HG03066 (cell line): ENCODE results near the gene IARS1.

ENCODE experiments used
- ATAC-seq: cut with Tn5 transposase; IDR thresholded peaks from one replicate; pipeline ENCODE4 v1.9.1; 2021; ENCODE audit warnings: low read depth; ENCODE audit not compliant: unreplicated experiment

IARS1 gene

DNA sequence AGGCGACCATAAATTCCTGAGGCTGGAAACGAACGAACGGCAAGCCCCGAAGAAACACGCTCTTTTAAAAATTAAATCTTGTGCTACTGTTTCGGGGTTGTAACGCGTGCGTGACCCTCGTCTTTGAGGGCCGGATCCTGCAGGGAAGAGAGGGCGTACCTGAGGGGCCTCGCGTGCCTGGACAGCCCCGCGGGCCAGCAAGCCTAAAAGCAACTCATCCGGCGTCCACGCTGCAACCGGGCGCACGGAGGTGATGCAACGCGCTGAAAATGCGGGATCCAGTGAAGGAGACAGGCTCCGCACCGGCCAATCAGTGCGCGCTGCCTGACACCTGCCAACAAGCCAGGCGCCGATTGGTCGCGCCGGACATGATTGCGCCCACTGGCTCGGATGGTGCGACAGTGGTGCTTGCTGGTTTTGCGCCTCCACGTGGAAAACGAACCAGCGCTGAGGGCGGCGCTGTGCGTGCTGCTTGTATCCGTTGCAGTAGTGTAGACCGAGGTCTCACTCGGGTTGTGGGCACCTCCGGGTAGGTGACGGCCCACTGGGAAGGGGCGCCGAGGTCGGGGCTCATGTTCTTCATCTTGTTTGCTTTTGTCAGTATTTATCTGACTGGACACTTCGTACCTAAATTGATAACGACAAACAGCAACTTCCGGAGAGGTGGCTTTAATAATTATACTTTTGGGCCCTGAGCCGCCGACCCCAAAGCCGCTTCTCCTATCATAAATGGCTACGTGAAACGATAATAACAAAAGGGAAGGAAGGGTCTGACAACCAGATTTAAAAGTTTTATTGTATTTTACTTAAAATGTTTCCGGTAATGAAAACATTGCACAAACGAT is at the start of gene IARS1:
TSS of gene IARS1 (minus strand) at position 246 of the 845 bp plus-strand sequence. CDS start 4,278 bp downstream, outside the sequence.
- peak; percentile 97 for ATAC-seq

DNA sequence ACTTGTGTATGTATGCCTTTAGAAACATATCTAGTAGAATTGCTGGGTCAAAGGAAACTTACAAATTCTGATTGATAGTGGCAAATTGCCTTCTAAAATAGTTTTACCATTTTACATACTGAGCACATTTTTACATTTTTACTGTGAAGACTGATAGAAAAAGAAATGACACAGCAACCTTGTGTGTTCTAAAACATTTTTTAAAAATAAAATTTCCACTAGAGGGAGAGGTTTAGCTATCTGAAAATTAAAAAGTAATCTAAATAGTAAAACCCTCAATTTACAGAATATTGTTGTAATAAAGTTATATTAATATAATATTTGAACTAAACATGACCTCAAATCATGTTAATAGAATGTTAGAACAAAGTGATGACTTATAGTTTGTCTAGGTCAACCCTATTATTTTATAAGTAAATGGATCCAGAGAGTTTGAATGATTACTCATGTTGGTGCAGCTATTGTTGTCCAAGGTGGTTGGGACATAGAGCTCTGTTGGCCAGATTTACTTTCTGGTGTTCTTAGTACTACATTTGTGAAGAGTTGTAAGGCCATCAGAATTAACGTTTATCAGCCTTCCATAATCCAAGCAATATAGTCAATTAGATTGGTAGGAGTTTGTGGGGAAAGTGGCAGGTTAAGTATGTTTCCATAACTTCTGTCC is 49.5 kb upstream of the IARS1 start:
- no peak for ATAC-seq

DNA sequence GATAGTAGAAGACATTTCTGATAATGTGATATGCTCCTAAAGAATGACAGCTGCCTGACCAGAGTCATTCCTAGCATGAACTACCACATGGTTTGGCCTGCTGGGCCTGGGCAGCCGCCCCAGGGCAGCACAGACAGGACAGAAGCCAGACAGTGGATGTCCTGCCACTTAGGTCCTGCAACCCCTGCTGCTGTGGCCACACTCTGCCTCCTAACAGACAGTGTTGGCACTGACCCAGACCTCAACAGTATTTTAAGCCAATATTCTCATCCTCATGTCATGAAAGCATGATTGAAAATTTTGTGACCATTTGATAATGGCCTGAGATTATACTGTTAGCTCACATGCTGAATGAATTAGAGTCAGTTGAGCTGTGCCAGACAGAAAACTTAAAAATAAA is 48.1 kb upstream of the IARS1 start:
- no peak for ATAC-seq

DNA sequence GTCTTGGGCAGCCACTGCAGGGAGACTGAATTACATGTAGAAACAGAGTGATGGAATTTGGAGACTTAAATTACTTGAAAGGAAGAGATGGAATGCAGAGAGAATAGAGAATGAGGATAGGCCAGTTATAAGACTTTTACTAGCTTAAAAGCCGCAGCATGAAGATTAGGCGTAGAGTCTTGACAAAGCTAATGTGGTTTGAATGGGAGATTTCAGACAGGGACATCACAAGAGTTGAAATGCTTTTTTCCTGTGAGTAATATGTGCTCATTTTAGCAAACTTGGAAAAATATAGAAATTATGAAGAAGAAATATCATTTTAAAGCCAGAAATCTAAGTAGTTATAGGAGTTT is 39.8 kb upstream of the IARS1 start:
- ATAC-seq: no peak

DNA sequence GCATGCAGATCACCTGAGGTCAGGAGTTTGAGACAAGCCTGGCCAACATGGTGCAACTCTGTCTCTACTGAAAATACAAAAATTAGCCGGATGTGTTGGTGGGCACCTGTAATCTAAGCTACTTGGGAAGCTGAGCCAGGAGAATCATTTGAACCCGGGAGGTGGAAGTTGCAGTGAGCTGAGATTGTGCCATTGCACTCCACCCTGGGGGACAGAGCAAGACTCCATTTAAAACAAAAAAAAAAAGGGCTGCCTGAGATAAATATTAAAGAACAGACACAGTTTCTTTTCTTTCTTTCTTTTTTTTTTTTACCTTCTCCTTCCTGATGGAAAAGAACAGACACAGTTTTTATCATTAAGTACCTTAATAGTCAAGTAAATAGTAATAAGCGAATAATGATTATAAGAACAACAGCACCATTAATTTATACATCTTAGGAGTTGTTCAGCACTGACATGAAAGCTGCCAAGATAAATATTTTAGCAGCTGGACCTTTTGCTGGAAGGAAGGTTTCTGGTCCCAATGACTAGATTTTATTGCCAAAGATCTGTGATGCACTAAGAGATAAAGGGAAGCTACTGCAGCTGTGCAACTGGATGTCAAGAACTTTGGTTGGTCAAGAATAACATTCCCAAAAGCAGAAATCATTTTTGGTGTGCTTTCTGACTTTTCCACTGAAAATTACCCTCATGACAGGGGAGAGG is 39.2 kb upstream of the IARS1 start:
- ATAC-seq: no peak

DNA sequence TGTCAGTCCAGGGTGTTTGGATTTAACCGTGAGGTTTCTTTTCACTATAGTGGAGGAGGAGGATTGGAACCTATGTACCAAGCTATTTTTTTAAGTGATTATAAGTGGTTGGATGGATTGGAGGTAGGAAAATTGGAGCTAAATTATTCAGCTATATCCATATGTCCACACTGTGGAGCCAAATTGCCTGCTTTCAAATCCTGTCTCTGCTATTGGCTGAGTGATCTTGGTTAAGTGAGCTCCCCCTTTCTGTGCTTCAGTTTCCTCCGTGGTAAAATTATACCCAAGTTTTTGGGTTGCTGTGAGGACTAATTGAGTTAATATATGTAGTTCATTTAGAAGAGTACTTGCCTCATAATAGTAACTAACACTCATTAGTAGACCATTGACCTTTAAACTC is 34.7 kb upstream of the IARS1 start:
- no peak for ATAC-seq

DNA sequence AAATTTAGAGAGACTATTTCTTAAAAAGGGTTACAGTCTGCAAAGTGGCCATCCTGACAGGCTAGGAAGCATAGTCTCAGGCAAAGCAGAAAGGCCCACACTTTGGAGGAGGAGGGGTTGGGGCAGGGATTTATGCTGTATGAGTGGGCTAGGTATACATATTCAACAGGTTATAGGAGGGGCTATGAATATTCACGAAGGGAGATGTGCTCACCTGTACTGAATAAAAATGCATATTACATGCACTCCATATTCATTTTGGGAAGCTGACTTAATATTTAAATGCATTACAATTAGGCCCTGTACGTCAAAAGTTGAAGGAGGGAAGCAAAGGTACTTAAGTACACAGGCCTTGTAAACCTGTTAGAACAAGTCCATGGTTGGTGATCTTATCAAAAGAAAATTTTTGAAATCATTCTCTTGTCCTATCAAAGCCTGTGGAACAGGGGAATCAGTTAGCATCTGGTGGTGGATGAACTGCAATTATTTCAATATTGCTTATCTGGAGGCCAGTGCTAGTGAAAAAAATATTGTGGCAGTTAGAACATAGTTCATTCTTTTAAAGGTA is 33.9 kb upstream of the IARS1 start:
- ATAC-seq: no peak

DNA sequence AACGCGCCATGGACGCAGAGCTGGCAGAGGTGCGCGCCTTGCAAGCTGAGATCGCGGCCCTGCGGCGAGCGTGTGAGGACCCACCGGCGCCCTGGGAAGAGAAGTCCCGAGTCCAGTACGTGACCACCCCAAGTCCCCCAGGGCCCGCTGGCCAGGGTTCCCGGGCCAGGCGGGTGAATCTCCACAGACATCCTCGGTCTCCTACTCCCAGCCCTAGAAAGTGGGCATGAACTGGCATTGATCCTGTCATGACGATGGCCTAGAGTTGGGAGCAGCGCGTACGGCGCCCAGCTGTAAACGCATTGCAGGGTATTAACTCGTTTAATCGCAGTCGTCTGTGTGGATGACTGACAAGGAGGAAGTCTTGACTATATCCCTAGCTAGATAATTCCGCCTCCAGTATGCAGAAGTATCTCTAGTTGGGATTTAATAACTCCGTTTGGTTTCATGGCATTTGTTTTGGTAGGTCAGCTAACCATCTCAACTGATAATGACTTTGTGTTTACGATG is 32.5 kb upstream of the IARS1 start:
- ATAC-seq: peak; percentile 2

DNA sequence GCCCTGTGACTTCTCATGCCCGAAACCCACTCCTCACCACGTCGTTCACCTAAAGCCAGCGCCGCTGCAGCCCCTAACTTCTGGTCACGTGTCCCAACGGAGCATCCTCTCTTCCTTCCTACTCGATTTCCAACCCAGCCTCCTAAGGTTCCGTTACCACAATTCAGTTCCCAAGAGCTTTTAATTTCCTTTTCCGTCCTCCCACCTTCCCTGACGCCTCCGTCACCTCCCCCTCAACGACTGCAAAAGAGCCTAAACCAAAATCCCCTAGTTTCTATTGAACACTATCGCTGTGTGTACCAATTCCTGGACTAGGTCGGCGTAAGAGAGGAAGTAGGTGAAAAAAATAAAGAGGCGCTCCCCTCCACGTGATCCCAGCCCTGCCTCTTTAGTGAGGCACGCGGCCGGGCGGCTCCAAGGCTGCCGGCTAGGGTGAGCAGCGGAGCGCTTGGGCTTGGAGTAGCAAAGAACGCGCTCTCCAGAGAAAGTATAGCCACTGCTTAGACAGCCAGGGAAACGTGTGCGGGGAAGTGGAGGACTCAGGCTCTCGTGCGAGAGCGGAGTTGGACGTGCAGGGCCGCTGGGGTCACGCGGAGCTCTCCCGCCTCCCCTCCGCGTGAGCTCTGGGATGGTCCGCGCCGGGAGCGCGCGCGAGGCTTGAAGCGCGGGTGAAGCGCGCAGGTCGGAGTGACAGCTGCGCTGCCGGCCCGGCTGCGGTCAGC is 31.9 kb upstream of the IARS1 start, which contains the start of the genes CENPP and NOL8:
TSS of gene CENPP (plus strand) at position 685 of the 722 bp plus-strand sequence.
TSS of gene NOL8 (minus strand) at position 82 of the 722 bp plus-strand sequence. CDS start 1,189 bp downstream, outside the sequence.
- ATAC-seq: peak; percentile 92

DNA sequence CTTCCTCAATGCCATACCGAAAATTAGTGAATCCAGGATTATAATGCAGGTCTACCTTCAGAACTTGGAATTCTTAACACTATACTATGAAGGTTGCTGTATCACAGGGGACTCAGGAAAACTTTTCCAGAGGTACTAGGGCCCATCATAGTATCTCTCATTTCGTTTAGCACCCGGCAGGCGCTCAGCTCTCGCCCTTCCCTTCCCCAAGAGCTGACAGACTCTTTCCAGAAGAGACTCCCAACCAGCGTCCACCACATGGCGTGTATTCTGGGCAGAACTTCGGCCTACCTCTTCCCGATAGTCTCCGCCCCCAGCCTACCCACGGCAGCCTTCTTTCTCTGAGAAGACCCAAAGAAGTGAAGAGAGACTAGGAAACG is 31.4 kb upstream of the IARS1 start:
- ATAC-seq: no peak

DNA sequence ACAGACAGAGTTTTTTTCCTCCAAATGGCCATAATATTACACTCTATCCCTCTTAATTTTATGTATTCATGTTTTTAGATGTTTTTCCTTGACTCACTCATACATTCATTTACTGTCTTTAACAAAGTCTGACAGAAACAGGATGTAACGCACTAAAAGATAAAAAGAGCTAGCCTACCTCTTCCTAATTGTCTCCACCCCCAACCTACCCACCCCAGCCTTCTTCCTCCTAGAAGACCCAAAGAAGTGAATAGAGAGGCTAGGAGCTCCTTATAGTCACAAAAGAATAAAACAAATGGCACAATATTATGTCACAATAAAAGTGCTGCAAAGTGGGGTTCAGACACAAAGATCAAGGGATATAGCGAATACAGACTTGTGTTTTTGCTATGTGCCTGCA is 30.9 kb upstream of the IARS1 start:
- ATAC-seq: no peak

DNA sequence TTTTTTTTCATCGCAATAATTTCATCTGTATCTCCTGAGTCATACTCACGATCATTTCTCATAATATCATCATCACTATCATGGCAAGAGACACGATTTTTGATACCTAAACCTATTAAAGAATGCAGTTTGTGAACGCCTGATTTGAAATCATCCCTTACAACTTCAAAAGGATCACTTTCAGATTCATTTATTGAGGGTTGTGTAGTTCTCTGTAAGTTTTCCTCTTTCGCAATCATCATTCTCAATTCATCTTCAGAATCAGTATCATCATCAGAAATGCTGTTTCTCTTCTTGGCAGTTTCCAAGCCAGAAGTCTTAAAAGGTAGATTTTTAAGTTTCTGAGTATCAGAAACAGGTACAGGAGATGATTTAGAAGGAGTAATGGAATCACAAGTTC is 22.0 kb upstream of the IARS1 start:
- no peak for ATAC-seq

DNA sequence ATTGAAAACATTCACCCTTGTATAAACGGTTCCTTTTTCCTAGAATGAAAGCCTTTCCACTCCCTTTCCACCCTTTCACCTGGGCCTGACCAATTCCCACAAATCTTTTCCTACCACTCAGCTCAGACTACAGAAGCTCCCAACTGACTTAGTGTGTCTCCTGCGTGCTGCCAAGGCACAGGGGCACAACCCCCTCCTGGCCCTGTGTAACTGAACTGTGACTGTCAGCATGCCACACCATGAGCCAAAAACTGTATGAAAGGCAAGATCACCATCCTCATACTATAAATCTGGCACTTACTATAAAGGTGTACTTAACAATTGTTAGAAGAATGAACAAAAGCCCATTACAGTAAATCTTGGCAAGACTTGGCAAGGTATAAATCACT is 20.1 kb upstream of the IARS1 start:
- no peak for ATAC-seq

DNA sequence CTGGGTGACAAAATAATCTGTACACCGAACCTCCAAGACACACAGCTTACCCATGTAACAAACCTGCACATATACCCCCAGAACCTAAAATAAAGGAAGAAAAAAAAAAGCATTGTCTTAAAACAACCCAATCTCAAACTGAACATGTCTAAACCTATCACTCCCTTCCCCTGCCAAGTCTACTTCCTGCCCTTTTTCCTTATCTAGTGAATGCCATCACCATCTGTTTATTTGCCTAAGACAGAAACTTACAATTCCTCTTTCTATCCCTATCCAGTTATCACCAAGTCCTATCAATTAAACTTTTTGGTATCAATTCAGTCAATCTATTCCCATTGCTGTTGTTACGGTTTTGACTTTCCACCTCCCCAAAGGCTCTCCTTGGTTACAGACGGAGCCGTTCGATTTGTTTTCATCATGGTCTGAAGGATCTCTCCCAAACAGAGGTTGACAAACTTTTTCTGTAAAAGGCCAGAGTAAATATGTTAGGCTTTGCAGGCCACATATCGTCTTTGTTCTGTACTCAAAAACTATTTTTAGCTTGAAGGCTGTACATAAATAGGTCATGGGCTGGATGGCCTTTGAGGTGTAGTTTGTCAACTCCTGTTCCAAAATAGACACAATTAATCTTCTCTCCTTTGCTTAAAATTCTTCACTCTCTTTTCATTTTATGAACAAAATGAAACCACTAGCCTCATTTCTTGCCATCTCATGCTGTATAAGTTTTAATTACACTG is 19.6 kb upstream of the IARS1 start:
- ATAC-seq: no peak

DNA sequence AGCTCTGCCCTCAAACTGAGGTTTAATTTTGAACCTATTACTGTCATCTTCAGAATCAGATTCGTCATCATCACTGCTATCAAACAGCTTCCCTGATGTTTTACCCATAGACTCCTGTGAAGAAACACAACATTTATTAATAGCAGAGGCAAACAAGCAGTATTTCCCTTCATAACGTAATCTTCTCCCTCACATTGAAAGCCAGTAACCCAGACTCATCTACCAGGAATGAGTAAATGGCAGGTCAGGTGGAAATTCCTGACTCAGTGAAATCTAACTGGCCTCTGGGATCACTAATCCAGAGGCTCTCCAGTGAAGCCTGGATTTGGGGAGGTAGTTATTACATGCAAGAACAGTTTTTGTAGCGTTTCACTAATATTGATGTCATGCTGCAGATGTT is 17.1 kb upstream of the IARS1 start:
- no peak for ATAC-seq

DNA sequence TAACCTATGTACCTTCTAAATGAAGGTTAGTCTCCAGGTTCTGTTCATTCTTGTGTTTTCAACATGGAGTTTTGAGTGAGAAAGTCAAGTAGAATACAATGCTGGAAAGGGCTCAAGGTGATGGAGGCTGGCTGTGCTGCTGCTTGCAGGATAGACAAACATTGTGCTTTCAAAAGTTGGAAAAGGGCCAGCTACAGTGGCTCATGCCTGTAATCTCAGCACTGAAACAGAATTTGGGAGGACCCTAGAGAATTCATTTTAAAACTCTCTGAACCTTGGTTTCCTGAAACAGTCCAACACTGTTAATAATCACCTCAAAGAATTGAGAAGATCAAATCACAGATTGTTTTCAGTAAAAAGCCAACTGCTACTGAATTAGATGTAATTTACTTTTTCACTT is 15.4 kb upstream of the IARS1 start:
- ATAC-seq: no peak

DNA sequence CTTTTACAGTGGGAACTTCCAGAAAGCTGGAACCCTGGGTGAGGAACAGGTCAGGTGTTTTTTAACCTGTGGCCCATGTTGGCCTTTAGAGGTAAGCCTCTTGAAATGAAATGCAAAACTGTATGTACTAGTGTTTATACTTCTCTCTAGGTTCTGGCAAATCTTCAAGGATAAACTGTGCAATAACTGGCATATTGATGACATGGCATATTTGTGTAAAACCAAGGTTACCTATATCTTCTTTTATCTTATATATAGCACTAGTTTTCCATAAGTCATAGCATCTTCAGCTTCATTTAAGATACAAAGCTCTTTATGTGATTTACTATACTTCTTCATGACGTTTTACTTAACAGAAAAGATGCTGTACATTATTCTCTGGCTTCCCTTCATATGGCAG is 7.4 kb upstream of the IARS1 start:
- no peak for ATAC-seq

DNA sequence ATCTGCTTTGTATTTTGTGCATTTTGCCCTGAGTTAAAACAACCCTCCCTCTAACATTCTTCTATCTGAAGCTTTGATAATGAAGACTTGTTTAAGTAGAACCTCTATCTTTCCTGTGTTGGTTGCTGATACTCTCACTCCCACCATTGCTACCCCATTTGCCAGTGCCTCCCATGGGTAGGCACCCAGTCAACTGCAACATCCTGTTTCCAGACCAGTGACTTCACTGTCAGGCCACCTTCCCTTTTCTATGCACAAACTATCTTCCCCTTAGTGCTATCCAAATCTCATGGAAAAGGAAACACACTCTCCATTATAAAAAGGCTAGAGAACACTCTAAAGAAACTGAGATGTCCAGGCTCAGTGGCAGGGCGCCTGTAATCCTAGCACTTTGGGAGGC is 5.6 kb upstream of the IARS1 start:
- ATAC-seq: no peak

DNA sequence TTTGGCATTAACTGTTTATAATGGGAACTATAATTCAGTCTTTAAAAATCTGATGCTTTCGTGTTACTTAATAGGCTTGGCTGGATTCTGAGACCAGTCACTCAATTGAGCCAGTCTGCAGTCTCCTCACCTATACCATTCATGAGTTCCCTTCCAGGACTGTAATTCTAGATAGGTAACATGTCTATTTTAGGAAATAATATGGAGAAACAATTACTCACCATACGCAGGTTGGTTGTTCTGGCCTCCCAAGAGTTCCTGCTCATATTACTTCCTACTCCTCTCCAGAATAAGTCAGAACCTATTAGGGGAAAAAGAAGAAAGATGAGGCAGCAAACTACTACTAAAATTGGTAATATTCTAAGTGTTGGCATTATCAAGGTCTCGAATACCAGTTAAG is 4.5 kb upstream of the IARS1 start:
- no peak for ATAC-seq

DNA sequence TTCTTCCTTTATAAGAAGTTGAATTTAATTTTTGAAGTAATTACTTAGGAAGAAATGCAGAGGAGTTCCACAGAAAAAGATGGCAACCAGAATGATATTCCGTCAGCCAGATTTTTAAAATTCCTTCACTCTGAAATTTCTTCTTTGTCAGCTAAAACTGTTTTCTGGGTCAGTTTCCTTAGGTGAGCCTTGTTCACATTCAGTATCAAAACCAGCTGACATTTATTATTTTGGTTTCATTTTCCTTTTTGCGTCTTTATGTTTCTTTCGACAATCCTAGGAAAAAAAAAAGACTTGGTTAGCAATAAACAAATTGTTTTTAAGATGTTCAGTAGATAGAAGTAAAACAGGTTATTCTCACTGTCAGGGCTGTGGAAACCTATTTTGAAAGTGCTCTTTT is 4.1 kb upstream of the IARS1 start:
- ATAC-seq: no peak
